ENCODE measurements around the gene PPP2R1B.

Gene PPP2R1B

GRCh38 chr11:111734101-111734953, 31.9 kb downstream of the PPP2R1B start:
- H3K27ac ChIP-seq (replicated peaks): no peak overlapping the region
- TF ChIP-seq SPI1 (IDR thresholded peaks at IDR 0.05; ENCODE audit: borderline replicate concordance, low read depth) (no peak), REST (IDR thresholded peaks at IDR 0.05; ENCODE audit: insufficient replicate concordance, low read depth) (no peak), POLR2AphosphoS5 (IDR thresholded peaks at IDR 0.05; ENCODE audit: low read depth) (no peak), GABPA (IDR thresholded peaks at IDR 0.05; ENCODE audit: low read depth) (no peak), CTCF (IDR thresholded peaks at IDR 0.05; ENCODE audit: insufficient read depth, low read length) (no peak)
- no peak for DNase-seq (ENCODE audit: low read depth in 1 of 2, low spot score in 1 of 2)

GRCh38 chr11:111733611-111734088, 32.5 kb downstream of the PPP2R1B start:
- no peaks in the 10 kb centered on the region for H3K27me3 ChIP-seq (ENCODE audit: insufficient read depth, poor library complexity, severe bottlenecking)

More at GRCh38 chr11:111734101-111734953, 31.9 kb downstream of the PPP2R1B start:
- Histone ChIP-seq H3K4me3 (replicated peaks; ENCODE audit: insufficient read depth, low read length) (no peak overlapping the region), H3K27me3 (ENCODE audit: insufficient read depth, poor library complexity, severe bottlenecking) (no peaks in the 10 kb centered on the region)

GRCh38 chr11:111733016-111733415, 33.2 kb downstream of the PPP2R1B start:
- Histone ChIP-seq H3K4me3 (replicated peaks; ENCODE audit: insufficient read depth, low read length) (no peak overlapping the region), H3K27me3 (ENCODE audit: insufficient read depth, poor library complexity, severe bottlenecking) (no peaks in the 10 kb centered on the region), H3K27ac (replicated peaks) (no peak overlapping the region)
- no peak for DNase-seq (ENCODE audit: low read depth in 1 of 2, low spot score in 1 of 2)
- TF ChIP-seq POLR2AphosphoS5 (IDR thresholded peaks at IDR 0.05; ENCODE audit: low read depth) (no peak), CTCF (IDR thresholded peaks at IDR 0.05; ENCODE audit: insufficient read depth, low read length) (no peak), SPI1 (IDR thresholded peaks at IDR 0.05; ENCODE audit: borderline replicate concordance, low read depth) (no peak), GABPA (IDR thresholded peaks at IDR 0.05; ENCODE audit: low read depth) (no peak), REST (IDR thresholded peaks at IDR 0.05; ENCODE audit: insufficient replicate concordance, low read depth) (no peak)

More at GRCh38 chr11:111733611-111734088, 32.5 kb downstream of the PPP2R1B start:
- no peak for TF ChIP-seq SPI1 (IDR thresholded peaks at IDR 0.05; ENCODE audit: borderline replicate concordance, low read depth)
- H3K4me3 ChIP-seq (replicated peaks; ENCODE audit: insufficient read depth, low read length): no peak overlapping the region
- no peak overlapping the region for H3K27ac ChIP-seq (replicated peaks)
- DNase-seq (ENCODE audit: low read depth in 1 of 2, low spot score in 1 of 2): no peak

- no peak for TF ChIP-seq GABPA (IDR thresholded peaks at IDR 0.05; ENCODE audit: low read depth)
- no peak for TF ChIP-seq POLR2AphosphoS5 (IDR thresholded peaks at IDR 0.05; ENCODE audit: low read depth)
- TF ChIP-seq REST (IDR thresholded peaks at IDR 0.05; ENCODE audit: insufficient replicate concordance, low read depth): no peak
- Histone ChIP-seq H3K27me3 (ENCODE audit: insufficient read depth, poor library complexity, severe bottlenecking) (no peaks in the 10 kb centered on the region), H3K4me3 (replicated peaks; ENCODE audit: insufficient read depth, low read length) (no peak overlapping the region), H3K27ac (replicated peaks) (no peak overlapping the region)
- DNase-seq (ENCODE audit: low read depth in 1 of 2, low spot score in 1 of 2): no peak
These were observed 34.4 kb downstream of the PPP2R1B start for GRCh38 chr11:111731821-111732220.

All from HL-60 (cell line).